Esophagus muscularis mucosa (tissue), 4 donors: ENCODE results near the gene DEPDC7. TPM values are rescaled to one million over a fixed set of nuclear protein-coding genes. Genes with fewer than 3 reads are reported as not detected.

Source experiments
- DNase-seq: peaks from one replicate; pipeline ENCODE4 v3.0.0-alpha.2; 2017; ENCODE audit errors: extremely low spot score
- H3K27ac ChIP-seq, 4 donors: fragments of 200-600 bp; sonication (generic); replicated peaks in 1 of 4; 1 replicate in 3 of 4; 2 replicates in 1 of 4; pipeline ENCODE4 v1.5.1; 2016 to 2019; ENCODE audit warnings: mild to moderate bottlenecking in 1 of 4
- H3K27me3 ChIP-seq, 4 donors: fragments of 200-600 bp; sonication (generic); one replicate each; pipeline versions ENCODE4 v1.5.1 to v1.6.0; 2016 to 2019
- H3K36me3 ChIP-seq, 4 donors: fragments of 200-600 bp; sonication (generic); one replicate each; pipeline ENCODE4 v1.5.1; 2016 to 2019
- H3K4me1 ChIP-seq, 4 donors: fragments of 200-600 bp; sonication (generic); one replicate each; pipeline ENCODE4 v1.5.1; 2016 to 2019
- H3K4me3 ChIP-seq, 4 donors: fragments of 200-600 bp; sonication (generic); 1 replicate in 2 of 4; 2 replicates in 2 of 4; pipeline ENCODE4 v1.5.1; 2016 to 2019; ENCODE audit warnings: mild to moderate bottlenecking in 4 of 4, moderate library complexity in 1 of 4
- H3K9me3 ChIP-seq, 4 donors: fragments of 200-600 bp; sonication (generic); 1 replicate in 3 of 4; 2 replicates in 1 of 4; pipeline ENCODE4 v1.5.1; 2016 to 2019
- EP300 ChIP-seq: sonication (generic); formaldehyde crosslinking; IDR thresholded peaks from one replicate; pipeline ENCODE4 v1.6.1; 2017; ENCODE audit warnings: antibody characterized with exemption
- POLR2A ChIP-seq: fragments of 450-650 bp; IDR thresholded peaks from one replicate; pipeline ENCODE4 v1.6.1; 2017; ENCODE audit warnings: antibody characterized with exemption, moderate library complexity, mild to moderate bottlenecking, low read depth
- POLR2AphosphoS5 ChIP-seq, 2 donors: sonication (generic); formaldehyde crosslinking; IDR thresholded peaks; one replicate each; pipeline ENCODE4 v1.6.1; 2017; ENCODE audit warnings: antibody characterized with exemption in 2 of 2
- WGBS: methylation state at CpG from one replicate; pipeline ENCODE4 v1.1.5; 2018; 5-methylcytosine and 5-hydroxymethylcytosine counted together
- intact Hi-C: fragments of 100-400 bp; cut with DNase I; formaldehyde crosslinking; loops from one replicate; pipeline ENCODE4 v1.15.1; 2023
- total RNA-seq, 4 donors: library from RNA; depleted of rRNA; stranded (reverse); fragments of >200 nt; gene quantifications; one replicate each; pipeline versions ENCODE4 v1.1.0 to v1.2.1, GENCODE V29; 2016
- TF ChIP-seq, protein P1 (sequence below), 3 experiments: fragments of 200-600 bp in 2 of 3; fragments of 450-650 bp in 1 of 3; sonication (generic) in 2 of 3; IDR thresholded peaks; one replicate each; pipeline ENCODE4 v1.5.1; 2017 to 2019; ENCODE audit warnings: antibody characterized with exemption in 3 of 3, mild to moderate bottlenecking in 2 of 3, moderate library complexity in 1 of 3

The DEPDC7 gene
- total RNA-seq, 4 donors from 2014 or later, result 1.3 to 2.3 (median 1.8) TPM

DNA sequence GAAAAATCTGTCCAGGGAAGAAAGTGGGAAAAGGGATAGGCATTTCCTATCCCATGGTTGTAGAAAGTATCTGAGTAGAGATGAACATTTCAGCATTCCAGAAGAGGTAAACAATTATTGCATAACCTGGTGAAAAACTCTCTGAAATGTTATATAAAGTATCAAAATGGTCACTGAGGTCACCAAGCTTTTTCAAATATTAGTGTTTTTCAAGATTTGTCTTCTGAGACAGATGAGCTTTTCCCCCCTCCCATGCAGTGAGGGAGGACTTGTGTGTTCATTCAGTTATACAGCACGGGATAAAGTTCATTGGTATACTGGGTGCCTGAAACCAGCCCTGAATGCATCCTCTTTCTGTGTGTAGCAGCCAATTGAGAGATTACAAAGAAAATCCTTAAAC is 1.9 kb upstream of the DEPDC7 start:
- WGBS, result 53% methylated on average over 1 of the region's 1 CpG
- no peak overlapping the region for H3K27ac ChIP-seq
- intact Hi-C loops, result no loop called here

DNA sequence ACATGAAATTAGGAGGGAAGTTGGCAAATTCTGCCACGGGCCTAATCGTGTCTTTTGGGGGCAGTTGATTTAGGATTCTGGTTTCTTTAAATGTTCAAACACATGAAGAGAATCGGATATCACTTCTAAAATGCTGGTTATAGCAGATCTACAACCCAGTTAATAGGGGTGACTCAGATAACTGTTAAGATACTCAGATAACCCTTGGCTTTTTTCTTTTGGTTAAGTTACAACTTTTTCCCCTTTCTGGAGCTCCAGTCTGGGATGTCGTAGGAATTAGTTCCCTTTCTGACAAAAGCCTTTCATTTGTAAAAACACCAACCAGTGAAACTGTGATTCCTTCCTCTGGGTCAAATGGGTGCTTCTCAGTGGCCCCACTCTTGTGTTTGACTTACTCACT is 976 bp downstream of the DEPDC7 start:
- H3K4me1 ChIP-seq, result peaks cover 9 to 19% (median 15%) of the 10 kb centered on the region in 4 donors
- peak overlapping the region in 2 of 4 donors; percentile 64 to 79 for H3K27ac ChIP-seq
- H3K9me3 ChIP-seq, result no peaks in the 10 kb centered on the region
- DNase-seq, result no peak
- no peaks in the 10 kb centered on the region for H3K36me3 ChIP-seq
- intact Hi-C loops, result no loop called here
- no peak for TF ChIP-seq EP300
- TF ChIP-seq, protein P1, sequence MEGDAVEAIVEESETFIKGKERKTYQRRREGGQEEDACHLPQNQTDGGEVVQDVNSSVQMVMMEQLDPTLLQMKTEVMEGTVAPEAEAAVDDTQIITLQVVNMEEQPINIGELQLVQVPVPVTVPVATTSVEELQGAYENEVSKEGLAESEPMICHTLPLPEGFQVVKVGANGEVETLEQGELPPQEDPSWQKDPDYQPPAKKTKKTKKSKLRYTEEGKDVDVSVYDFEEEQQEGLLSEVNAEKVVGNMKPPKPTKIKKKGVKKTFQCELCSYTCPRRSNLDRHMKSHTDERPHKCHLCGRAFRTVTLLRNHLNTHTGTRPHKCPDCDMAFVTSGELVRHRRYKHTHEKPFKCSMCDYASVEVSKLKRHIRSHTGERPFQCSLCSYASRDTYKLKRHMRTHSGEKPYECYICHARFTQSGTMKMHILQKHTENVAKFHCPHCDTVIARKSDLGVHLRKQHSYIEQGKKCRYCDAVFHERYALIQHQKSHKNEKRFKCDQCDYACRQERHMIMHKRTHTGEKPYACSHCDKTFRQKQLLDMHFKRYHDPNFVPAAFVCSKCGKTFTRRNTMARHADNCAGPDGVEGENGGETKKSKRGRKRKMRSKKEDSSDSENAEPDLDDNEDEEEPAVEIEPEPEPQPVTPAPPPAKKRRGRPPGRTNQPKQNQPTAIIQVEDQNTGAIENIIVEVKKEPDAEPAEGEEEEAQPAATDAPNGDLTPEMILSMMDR (IDR thresholded peaks at IDR 0.05), result no peak
- TF ChIP-seq POLR2A, result no peak
- no peak for TF ChIP-seq POLR2AphosphoS5 (IDR thresholded peaks at IDR 0.05)
- peak overlapping the region; percentile 62 to 82 (median 77) for H3K4me3 ChIP-seq
- H3K27me3 ChIP-seq, result no peaks in the 10 kb centered on the region
- WGBS, result 44% methylated on average over 4 of the region's 4 CpGs

More for the DNA sequence above, 1.9 kb upstream of the DEPDC7 start:
- TF ChIP-seq POLR2AphosphoS5 (IDR thresholded peaks at IDR 0.05) (no peak), EP300 (no peak), POLR2A (no peak)
- TF ChIP-seq, protein P1 (IDR thresholded peaks at IDR 0.05), result no peak
- Histone ChIP-seq H3K9me3 (no peaks in the 10 kb centered on the region), H3K4me3 (no peak overlapping the region), H3K27me3 (no peaks in the 10 kb centered on the region), H3K36me3 (no peaks in the 10 kb centered on the region), H3K4me1 (peaks cover 9 to 19% (median 15%) of the 10 kb centered on the region in 4 donors)
- DNase-seq, result no peak

DNA sequence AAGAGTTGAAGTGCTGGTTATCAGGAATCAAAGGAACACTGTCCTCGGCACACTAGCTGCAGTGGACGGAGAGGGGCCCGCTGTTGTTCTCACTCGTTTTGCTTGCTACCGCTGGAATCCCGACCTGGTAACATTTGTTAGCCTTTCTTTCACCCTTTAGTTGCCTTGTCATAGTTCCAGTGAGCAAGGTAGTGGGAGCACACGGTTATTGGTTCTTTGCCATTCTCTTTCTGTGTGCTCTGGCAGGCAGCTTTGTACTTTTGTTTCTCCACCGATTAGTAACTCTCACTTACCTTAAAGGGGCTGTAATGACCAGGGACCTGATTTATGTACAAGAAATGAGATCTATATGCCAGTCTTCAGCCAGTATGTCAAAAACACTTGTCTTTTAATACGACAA is 1.8 kb downstream of the DEPDC7 start:
- intact Hi-C loops, result no loop called here
- peaks cover 9 to 19% (median 15%) of the 10 kb centered on the region in 4 donors for H3K4me1 ChIP-seq
- peak overlapping the region in 2 of 4 donors; percentile 10 to 19 for H3K4me3 ChIP-seq
- H3K27ac ChIP-seq, result no peak overlapping the region
- no peaks in the 10 kb centered on the region for H3K27me3 ChIP-seq
- H3K36me3 ChIP-seq, result no peaks in the 10 kb centered on the region
- no peak for DNase-seq
- H3K9me3 ChIP-seq, result no peaks in the 10 kb centered on the region
- WGBS, result 83% methylated on average over 9 of the region's 9 CpGs
- no peak for TF ChIP-seq POLR2AphosphoS5 (IDR thresholded peaks at IDR 0.05)
- TF ChIP-seq POLR2A, result no peak
- TF ChIP-seq, protein P1 (IDR thresholded peaks at IDR 0.05), result no peak
- no peak for TF ChIP-seq EP300

DNA sequence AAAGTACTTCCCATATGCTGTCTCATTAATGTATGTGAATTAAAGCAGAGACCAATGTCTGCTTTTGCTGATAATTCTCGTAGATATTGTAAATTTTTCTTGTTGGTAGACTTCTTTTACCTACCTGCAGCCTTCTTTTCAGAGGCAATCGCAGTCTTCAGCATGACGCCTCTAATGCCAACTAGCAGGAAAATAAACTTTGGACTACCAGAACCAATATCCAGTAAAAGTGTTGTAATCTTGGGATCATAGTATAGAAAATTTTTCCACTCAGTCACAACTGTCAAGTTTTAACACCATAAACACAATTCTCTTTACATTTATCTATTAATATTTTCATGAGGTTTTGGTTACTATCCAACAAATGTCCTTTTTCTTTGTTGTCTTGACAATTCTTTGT is 2.3 kb downstream of the DEPDC7 start:
- 91% methylated on average over 3 of the region's 3 CpGs for WGBS
- no peaks in the 10 kb centered on the region for H3K9me3 ChIP-seq
- DNase-seq, result no peak
- no peaks in the 10 kb centered on the region for H3K36me3 ChIP-seq
- H3K27ac ChIP-seq, result no peak overlapping the region
- intact Hi-C loops, result no loop called here
- TF ChIP-seq EP300 (no peak), POLR2AphosphoS5 (IDR thresholded peaks at IDR 0.05) (no peak), POLR2A (no peak)
- TF ChIP-seq, protein P1 (IDR thresholded peaks at IDR 0.05), result no peak
- H3K4me1 ChIP-seq, result peaks cover 9 to 19% (median 15%) of the 10 kb centered on the region in 4 donors
- no peaks in the 10 kb centered on the region for H3K27me3 ChIP-seq
- H3K4me3 ChIP-seq, result peak overlapping the region in 1 of 4 donors; percentile 19

DNA sequence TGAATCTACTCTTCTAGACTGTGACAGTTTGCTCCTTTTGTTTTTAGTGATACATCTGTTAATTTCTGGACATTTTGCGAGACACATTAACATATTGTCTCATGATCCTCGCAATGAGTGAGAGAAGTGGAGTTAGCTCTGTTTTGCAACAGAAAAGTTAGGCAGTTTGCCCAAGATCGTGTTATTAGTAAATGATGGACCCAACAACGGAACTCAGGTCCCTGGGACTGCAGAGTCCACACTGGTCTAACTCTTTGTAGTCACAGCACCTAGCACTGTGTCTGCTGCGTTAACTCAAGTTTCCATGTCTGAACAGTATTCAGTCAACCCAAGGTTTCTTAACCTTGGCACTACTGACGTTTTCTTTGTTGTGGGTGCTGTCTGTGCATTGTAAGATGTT is 3.2 kb downstream of the DEPDC7 start:
- H3K36me3 ChIP-seq, result no peaks in the 10 kb centered on the region
- H3K9me3 ChIP-seq, result no peaks in the 10 kb centered on the region
- WGBS, result 87% methylated on average over 6 of the region's 6 CpGs
- TF ChIP-seq POLR2A, result no peak
- no peak for TF ChIP-seq EP300
- TF ChIP-seq POLR2AphosphoS5 (IDR thresholded peaks at IDR 0.05), result no peak
- TF ChIP-seq, protein P1 (IDR thresholded peaks at IDR 0.05), result no peak
- intact Hi-C loops, result no loop called here
- no peaks in the 10 kb centered on the region for H3K27me3 ChIP-seq
- no peak overlapping the region for H3K4me3 ChIP-seq
- no peak for DNase-seq
- no peak overlapping the region for H3K27ac ChIP-seq
- H3K4me1 ChIP-seq, result peaks cover 9 to 19% (median 15%) of the 10 kb centered on the region in 4 donors
